SK-N-SH treated with all-trans-retinoic acid at 6 μM for 48 hours (cell line): ENCODE measurements around the gene CNTNAP2.

Experiments
- CREB5 ChIP-seq: fragments of 250-450 bp; sonication (Bioruptor Pico); IDR thresholded peaks from 2 replicates; pipeline ENCODE4 v1.5.1; 2020; ENCODE audit warnings: low read depth, mild to moderate bottlenecking, moderate library complexity
- ISL1 ChIP-seq: fragments of 250-450 bp; sonication (Bioruptor Pico); IDR thresholded peaks from 2 replicates; pipeline ENCODE4 v2.1.2; 2022; ENCODE audit warnings: mild to moderate bottlenecking, moderate library complexity
- OSR1 ChIP-seq: fragments of 250-450 bp; sonication (Bioruptor Pico); IDR thresholded peaks from 2 replicates; pipeline ENCODE4 v1.8.0; 2022; ENCODE audit warnings: moderate library complexity, mild to moderate bottlenecking, inconsistent platforms
- PPARA ChIP-seq: fragments of 250-450 bp; sonication (Bioruptor Pico); IDR thresholded peaks from 2 replicates; pipeline ENCODE4 v1.5.0; 2020; ENCODE audit warnings: mild to moderate bottlenecking, borderline replicate concordance
- TCF4 ChIP-seq: fragments of 250-450 bp; sonication (Bioruptor Pico); IDR thresholded peaks from 2 replicates; pipeline ENCODE4 v1.8.0; 2021; ENCODE audit warnings: mild to moderate bottlenecking, moderate library complexity, borderline replicate concordance
- TOX ChIP-seq: fragments of 250-450 bp; sonication (Bioruptor Pico); IDR thresholded peaks from 2 replicates; pipeline ENCODE4 v1.8.0; 2021; ENCODE audit warnings: mild to moderate bottlenecking, moderate library complexity, borderline replicate concordance
- ZC3H10 ChIP-seq: fragments of 250-450 bp; sonication (Bioruptor Pico); IDR thresholded peaks from 2 replicates; pipeline ENCODE4 v1.5.1; 2021; ENCODE audit warnings: mild to moderate bottlenecking, moderate library complexity
- ZNF565 ChIP-seq: fragments of 450-650 bp; formaldehyde crosslinking; conservative IDR thresholded peaks from 2 replicates; pipeline ENCODE4 v1.5.0; 2020; ENCODE audit warnings: low read depth, mild to moderate bottlenecking, moderate library complexity
- ZNF8 ChIP-seq: fragments of 450-650 bp; formaldehyde crosslinking; IDR thresholded peaks from 2 replicates; pipeline ENCODE4 v1.5.0; 2020; ENCODE audit warnings: mild to moderate bottlenecking, moderate library complexity

GRCh38 chr7:147182874-147183273 lies 1066.3 kb downstream of the CNTNAP2 start:
- TF ChIP-seq ZC3H10 (CRISPR knock-in tag) (no peak), TOX (CRISPR knock-in tag) (no peak), ZNF565 (CRISPR knock-in tag) (no peak), PPARA (no peak), TCF4 (CRISPR knock-in tag) (no peak), CREB5 (CRISPR knock-in tag) (peak; percentile 72), OSR1 (CRISPR knock-in tag) (no peak), ZNF8 (CRISPR knock-in tag) (no peak), ISL1 (peak; percentile 95)
